SK-N-SH (cell line): Measurements from ENCODE around the gene PRKCH.

ENCODE experiments used
- CHD2 ChIP-seq: fragments of 150-350 bp; IDR thresholded peaks from 2 replicates; pipeline ENCODE4 v1.6.1; 2018; ENCODE audit warnings: low read length; ENCODE audit not compliant: partially characterized antibody
- ELF1 ChIP-seq: IDR thresholded peaks from 2 replicates; pipeline ENCODE4 v1.4.0; 2012
- NRF1 ChIP-seq: IDR thresholded peaks from 2 replicates; pipeline ENCODE4 v1.6.1; 2012; ENCODE audit warnings: low read depth, mild to moderate bottlenecking, low read length
- POLR2AphosphoS5 ChIP-seq: IDR thresholded peaks from 2 replicates; pipeline ENCODE4 v1.6.1; 2012; ENCODE audit warnings: low read depth, low read length
- RFX5 ChIP-seq: IDR thresholded peaks from 2 replicates; pipeline ENCODE4 v1.6.1; 2012; ENCODE audit warnings: mild to moderate bottlenecking, improper control_type of control experiment, low read length
- TF ChIP-seq, protein P1 (sequence below): IDR thresholded peaks from 2 replicates; pipeline ENCODE4 v1.4.0; 2012; ENCODE audit warnings: low read depth
- TF ChIP-seq, protein P2 (sequence below): fragments of 200-600 bp; sonication (generic); IDR thresholded peaks from 2 replicates; pipeline ENCODE4 v1.6.1; 2017; ENCODE audit warnings: antibody characterized with exemption, mild to moderate bottlenecking, moderate library complexity

DNA sequence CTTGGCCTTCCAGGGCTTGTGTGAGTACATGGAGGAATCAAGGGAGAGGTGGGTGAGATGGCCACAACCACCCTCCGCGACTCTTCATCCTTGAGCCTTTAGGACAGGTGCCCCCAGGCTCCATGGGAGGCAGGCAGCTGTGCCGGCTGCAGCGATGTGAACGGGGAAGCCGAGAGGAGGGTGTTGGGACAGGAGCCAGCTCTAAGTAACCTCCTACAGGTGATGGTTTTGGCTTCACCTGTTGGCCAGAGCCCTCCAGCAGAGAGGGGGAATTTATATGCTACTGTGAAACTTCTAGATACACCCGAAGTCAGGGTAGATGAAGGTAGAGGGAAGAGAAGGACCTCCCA is 241.8 kb downstream of the PRKCH start:
- TF ChIP-seq, protein P1, sequence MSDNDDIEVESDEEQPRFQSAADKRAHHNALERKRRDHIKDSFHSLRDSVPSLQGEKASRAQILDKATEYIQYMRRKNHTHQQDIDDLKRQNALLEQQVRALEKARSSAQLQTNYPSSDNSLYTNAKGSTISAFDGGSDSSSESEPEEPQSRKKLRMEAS: no peak
- TF ChIP-seq, protein P2, sequence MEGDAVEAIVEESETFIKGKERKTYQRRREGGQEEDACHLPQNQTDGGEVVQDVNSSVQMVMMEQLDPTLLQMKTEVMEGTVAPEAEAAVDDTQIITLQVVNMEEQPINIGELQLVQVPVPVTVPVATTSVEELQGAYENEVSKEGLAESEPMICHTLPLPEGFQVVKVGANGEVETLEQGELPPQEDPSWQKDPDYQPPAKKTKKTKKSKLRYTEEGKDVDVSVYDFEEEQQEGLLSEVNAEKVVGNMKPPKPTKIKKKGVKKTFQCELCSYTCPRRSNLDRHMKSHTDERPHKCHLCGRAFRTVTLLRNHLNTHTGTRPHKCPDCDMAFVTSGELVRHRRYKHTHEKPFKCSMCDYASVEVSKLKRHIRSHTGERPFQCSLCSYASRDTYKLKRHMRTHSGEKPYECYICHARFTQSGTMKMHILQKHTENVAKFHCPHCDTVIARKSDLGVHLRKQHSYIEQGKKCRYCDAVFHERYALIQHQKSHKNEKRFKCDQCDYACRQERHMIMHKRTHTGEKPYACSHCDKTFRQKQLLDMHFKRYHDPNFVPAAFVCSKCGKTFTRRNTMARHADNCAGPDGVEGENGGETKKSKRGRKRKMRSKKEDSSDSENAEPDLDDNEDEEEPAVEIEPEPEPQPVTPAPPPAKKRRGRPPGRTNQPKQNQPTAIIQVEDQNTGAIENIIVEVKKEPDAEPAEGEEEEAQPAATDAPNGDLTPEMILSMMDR: no peak
- TF ChIP-seq CHD2 (no peak), POLR2AphosphoS5 (no peak), RFX5 (no peak), NRF1 (no peak), ELF1 (no peak)
